HG03439 (cell line): ENCODE data around the gene RIPPLY1.

ENCODE experiments used
- ATAC-seq: cut with Tn5 transposase; IDR thresholded peaks from one replicate; pipeline ENCODE4 v1.9.1; 2021; ENCODE audit warnings: mild to moderate bottlenecking, moderate library complexity; ENCODE audit not compliant: unreplicated experiment

Gene RIPPLY1

GRCh38 chrX:106903291-106903824 is at the start of gene RIPPLY1:
Gene RIPPLY1 (minus strand): TSS chrX:106903341. CDS start chrX:106903287, 54 bp downstream.
- no peak for ATAC-seq

GRCh38 chrX:106952538-106952937 is 49.4 kb upstream of the RIPPLY1 start:
- ATAC-seq, result no peak

GRCh38 chrX:106952089-106952488 is 48.9 kb upstream of the RIPPLY1 start:
- ATAC-seq, result no peak

GRCh38 chrX:106951230-106951629 is 48.1 kb upstream of the RIPPLY1 start:
- ATAC-seq, result no peak

GRCh38 chrX:106950381-106950780 is 47.2 kb upstream of the RIPPLY1 start:
- no peak for ATAC-seq

GRCh38 chrX:106949366-106949765 is 46.2 kb upstream of the RIPPLY1 start:
- ATAC-seq, result no peak

- no peak for ATAC-seq
These were observed 45.5 kb upstream of the RIPPLY1 start for GRCh38 chrX:106948641-106949040.

- no peak for ATAC-seq
These were observed 43.3 kb upstream of the RIPPLY1 start for GRCh38 chrX:106946464-106946863.

GRCh38 chrX:106940068-106940467 is 36.9 kb upstream of the RIPPLY1 start:
- no peak for ATAC-seq

- ATAC-seq, result no peak
These were observed 36.4 kb upstream of the RIPPLY1 start for GRCh38 chrX:106939566-106939965.

GRCh38 chrX:106936246-106936645 is 33.1 kb upstream of the RIPPLY1 start:
- no peak for ATAC-seq

- no peak for ATAC-seq
These were observed 32.0 kb upstream of the RIPPLY1 start for GRCh38 chrX:106935175-106935574.

- no peak for ATAC-seq
These were observed 30.4 kb upstream of the RIPPLY1 start for GRCh38 chrX:106933538-106933961.

- ATAC-seq, result no peak
These were observed 29.9 kb upstream of the RIPPLY1 start for GRCh38 chrX:106932960-106933537.

GRCh38 chrX:106932492-106932923 is 29.4 kb upstream of the RIPPLY1 start:
- ATAC-seq, result no peak

GRCh38 chrX:106931831-106932491 is 28.8 kb upstream of the RIPPLY1 start:
- ATAC-seq, result no peak

GRCh38 chrX:106928227-106928626 is 25.1 kb upstream of the RIPPLY1 start:
- ATAC-seq, result no peak

GRCh38 chrX:106927700-106928099 is 24.6 kb upstream of the RIPPLY1 start:
- ATAC-seq, result no peak

GRCh38 chrX:106927023-106927422 is 23.9 kb upstream of the RIPPLY1 start:
- ATAC-seq, result no peak

GRCh38 chrX:106921637-106922036 is 18.5 kb upstream of the RIPPLY1 start:
- ATAC-seq, result no peak

- no peak for ATAC-seq
These were observed 16.9 kb upstream of the RIPPLY1 start, which contains the start of gene CLDN2 for GRCh38 chrX:106919932-106920452. Gene CLDN2 (plus strand): TSS chrX:106920402. CDS start chrX:106928229, 7,827 bp downstream.
